ENCODE results near the gene STARD8. TPM values are rescaled to one million over a fixed set of nuclear protein-coding genes. Genes with fewer than 3 reads are reported as not detected.
"Not testable (repeated sequence)": the region's sequence is repeated elsewhere in the genome, so short reads cannot be mapped to it uniquely, and the experiment has no call there.

The STARD8 gene
- total RNA-seq, 2 donors from 2014 or later = 9.1 to 14.1 TPM

- DNase-seq (ENCODE audit: low spot score) = no peak
- intact Hi-C loops (cut with DNase I) = no loop called here
Observed at GRCh38 chrX:68652326-68653170, 5.1 kb downstream of the STARD8 start.

- intact Hi-C loops (cut with DNase I) = no loop called here
Observed at GRCh38 chrX:68654693-68655092, 7.2 kb downstream of the STARD8 start.

GRCh38 chrX:68656473-68656872 is 9.0 kb downstream of the STARD8 start:
- intact Hi-C loops (cut with DNase I) = not testable (repeated sequence)

More at GRCh38 chrX:68654693-68655092, 7.2 kb downstream of the STARD8 start:
- no peak for DNase-seq (ENCODE audit: low spot score)

GRCh38 chrX:68658530-68658929 is 11.1 kb downstream of the STARD8 start:
- intact Hi-C loops (cut with DNase I) = no loop called here
- DNase-seq (ENCODE audit: low spot score) = no peak

More at GRCh38 chrX:68656473-68656872, 9.0 kb downstream of the STARD8 start:
- not testable (repeated sequence) for DNase-seq (ENCODE audit: low spot score)

GRCh38 chrX:68659385-68659784 is 11.9 kb downstream of the STARD8 start:
- intact Hi-C loops (cut with DNase I) = no loop called here
- no peak for DNase-seq (ENCODE audit: low spot score)

GRCh38 chrX:68659786-68660185 is 12.3 kb downstream of the STARD8 start:
- DNase-seq (ENCODE audit: low spot score) = no peak
- intact Hi-C loops (cut with DNase I) = no loop called here

GRCh38 chrX:68660746-68661145 is 13.3 kb downstream of the STARD8 start:
- no peak for DNase-seq (ENCODE audit: low spot score)
- intact Hi-C loops (cut with DNase I) = no loop called here

- intact Hi-C loops (cut with DNase I) = loop anchor here in 1 of 2 donors (5.0 kb wide), 1 partner anchor 252 kb away; no protein-coding TSS in a partner anchor
- DNase-seq (ENCODE audit: low spot score) = no peak
Observed at GRCh38 chrX:68665502-68665901, 18.0 kb downstream of the STARD8 start.

GRCh38 chrX:68666580-68666979 is 19.1 kb downstream of the STARD8 start:
- intact Hi-C loops (cut with DNase I) = loop anchor here in 1 of 2 donors (5.0 kb wide), 1 partner anchor 251 kb away; no protein-coding TSS in a partner anchor
- no peak for DNase-seq (ENCODE audit: low spot score)

- intact Hi-C loops (cut with DNase I) = loop anchor here in 1 of 2 donors (5.0 kb wide), 1 partner anchor 248 kb away; no protein-coding TSS in a partner anchor
- DNase-seq (ENCODE audit: low spot score) = no peak
Observed at GRCh38 chrX:68669094-68669860, 21.8 kb downstream of the STARD8 start.

- intact Hi-C loops (cut with DNase I) = loop anchor here in 1 of 2 donors (5.0 kb wide), 1 partner anchor 247 kb away; no protein-coding TSS in a partner anchor
- no peak for DNase-seq (ENCODE audit: low spot score)
Observed at GRCh38 chrX:68669871-68670270, 22.4 kb downstream of the STARD8 start.

- no peak for DNase-seq (ENCODE audit: low spot score)
- intact Hi-C loops (cut with DNase I) = no loop called here
Observed at GRCh38 chrX:68671221-68671620, 23.8 kb downstream of the STARD8 start.

- DNase-seq (ENCODE audit: low spot score) = no peak
- intact Hi-C loops (cut with DNase I) = no loop called here
Observed at GRCh38 chrX:68672581-68673318, 25.3 kb downstream of the STARD8 start.

- DNase-seq (ENCODE audit: low spot score) = no peak
- intact Hi-C loops (cut with DNase I) = no loop called here
Observed at GRCh38 chrX:68675571-68675970, 28.1 kb downstream of the STARD8 start.

GRCh38 chrX:68676335-68676734 is 28.9 kb downstream of the STARD8 start:
- intact Hi-C loops (cut with DNase I) = no loop called here
- no peak for DNase-seq (ENCODE audit: low spot score)

- intact Hi-C loops (cut with DNase I) = no loop called here
- no peak for DNase-seq (ENCODE audit: low spot score)
Observed at GRCh38 chrX:68677998-68678397, 30.5 kb downstream of the STARD8 start.

- no peak for DNase-seq (ENCODE audit: low spot score)
- intact Hi-C loops (cut with DNase I) = no loop called here
Observed at GRCh38 chrX:68681443-68681941, 34.0 kb downstream of the STARD8 start.

- intact Hi-C loops (cut with DNase I) = no loop called here
- DNase-seq (ENCODE audit: low spot score) = no peak
Observed at GRCh38 chrX:68682790-68683189, 35.3 kb downstream of the STARD8 start.

- DNase-seq (ENCODE audit: low spot score) = no peak
- intact Hi-C loops (cut with DNase I) = no loop called here
Observed at GRCh38 chrX:68683580-68683979, 36.1 kb downstream of the STARD8 start.

All from posterior vena cava (tissue), 2 donors.